Mesendoderm (in vitro differentiated cells): ENCODE results near the gene GPD1L. TPM values are rescaled to one million over a fixed set of nuclear protein-coding genes. Genes with fewer than 3 reads are reported as not detected.
"Not testable (repeated sequence)": the region's sequence is repeated elsewhere in the genome, so short reads cannot be mapped to it uniquely, and the experiment has no call there.

Source experiments
- DNase-seq: peaks from one replicate; pipeline ENCODE4 v3.0.0; 2013
- H2AK5ac ChIP-seq: 2 replicates; pipeline ENCODE4 v1.6.1; 2013; ENCODE audit warnings: low read length, inconsistent platforms
- H2BK120ac ChIP-seq: 2 replicates; pipeline ENCODE4 v1.6.1; 2013; ENCODE audit warnings: low read depth, mild to moderate bottlenecking, low read length, moderate library complexity, mixed read lengths
- H2BK15ac ChIP-seq: replicated peaks from 2 replicates; pipeline ENCODE4 v1.6.1; 2013; ENCODE audit warnings: low read depth, mild to moderate bottlenecking, moderate library complexity
- H2BK5ac ChIP-seq: 2 replicates; pipeline ENCODE4 v1.6.1; 2013; ENCODE audit warnings: low read length, inconsistent platforms
- H3K18ac ChIP-seq: 2 replicates; pipeline ENCODE4 v1.6.1; 2013; ENCODE audit warnings: mild to moderate bottlenecking, low read length, mixed read lengths
- H3K23ac ChIP-seq: one replicate; pipeline ENCODE4 v1.6.1; 2013; ENCODE audit warnings: low read length
- H3K27ac ChIP-seq: 2 replicates; pipeline ENCODE4 v1.5.1; 2013; ENCODE audit warnings: low read depth, mild to moderate bottlenecking, inconsistent platforms, low read length, moderate library complexity
- H3K27me3 ChIP-seq: 2 replicates; pipeline ENCODE4 v1.6.1; 2013; ENCODE audit warnings: low read length, control low read depth, mild to moderate bottlenecking, inconsistent platforms; ENCODE audit not compliant: insufficient read depth, poor library complexity
- H3K36me3 ChIP-seq: 2 replicates; pipeline ENCODE4 v1.6.1; 2013; ENCODE audit warnings: low read length, inconsistent platforms; ENCODE audit not compliant: control insufficient read depth, insufficient read depth
- H3K4ac ChIP-seq: one replicate; pipeline ENCODE4 v1.6.1; 2013; ENCODE audit warnings: low read depth, mild to moderate bottlenecking, low read length, moderate library complexity
- H3K4me1 ChIP-seq: 2 replicates; pipeline ENCODE4 v1.6.1; 2013; ENCODE audit warnings: low read depth, low read length, inconsistent platforms; ENCODE audit not compliant: control insufficient read depth
- H3K4me2 ChIP-seq: 2 replicates; pipeline ENCODE4 v1.6.1; 2013; ENCODE audit warnings: low read length
- H3K4me3 ChIP-seq: 2 replicates; pipeline ENCODE4 v1.5.1; 2013; ENCODE audit warnings: mild to moderate bottlenecking, low read length
- H3K56ac ChIP-seq: one replicate; pipeline ENCODE4 v1.6.1; 2013; ENCODE audit warnings: low read length
- H3K79me1 ChIP-seq: 2 replicates; pipeline ENCODE4 v1.6.1; 2013; ENCODE audit warnings: low read length, inconsistent platforms
- H3K79me2 ChIP-seq: 2 replicates; pipeline ENCODE4 v1.6.1; 2013; ENCODE audit warnings: mild to moderate bottlenecking, low read length; ENCODE audit not compliant: control insufficient read depth, insufficient read depth
- H3K9ac ChIP-seq: 2 replicates; pipeline ENCODE4 v1.6.1; 2013; ENCODE audit warnings: low read length, inconsistent platforms
- H4K5ac ChIP-seq: one replicate; pipeline ENCODE4 v1.6.1; 2013; ENCODE audit warnings: low read length
- H4K8ac ChIP-seq: one replicate; pipeline ENCODE4 v1.6.1; 2013; ENCODE audit warnings: low read depth, mild to moderate bottlenecking, control low read depth, low read length, moderate library complexity
- WGBS: extraction: QIAGEN DNeasy Blood & Tissue Kit; methylation state at CpG from one replicate; pipeline ENCODE4 v1.1.7; 2013; ENCODE audit warnings: low lambda C conversion rate, missing lambda C conversion rate; ENCODE audit not compliant: insufficient coverage; ENCODE audit errors: extremely low coverage; 5-methylcytosine and 5-hydroxymethylcytosine counted together
- polyA plus RNA-seq, 2 experiments: library from polyadenylated mRNA; stranded (reverse); fragments of 200-250 nt; gene quantifications; one replicate each; pipeline ENCODE4 v1.2.3, GENCODE V29; 2013

The GPD1L gene
- 2.7 TPM for polyA plus RNA-seq (2013, experiment 1 of 2)
- 2.9 TPM for polyA plus RNA-seq (2013, experiment 2 of 2)

GRCh38 chr3:32106132-32106928 lies at the start of gene GPD1L:
TSS of gene GPD1L (plus strand) at chr3:32106620. CDS start at chr3:32106712, 92 bp downstream.
- no peak within 1 kb of the TSS for H3K4ac ChIP-seq
- H2BK5ac ChIP-seq = no peak within 1 kb of the TSS
- H2BK120ac ChIP-seq = no peak within 1 kb of the TSS
- no peak within 1 kb of the TSS for H3K27ac ChIP-seq
- H3K4me1 ChIP-seq = no peaks in the 10 kb centered on the region
- H3K4me3 ChIP-seq = peak within 1 kb of the TSS; percentile 58
- H3K4me2 ChIP-seq = peak within 1 kb of the TSS; percentile 89
- H3K36me3 ChIP-seq = no peaks in the 10 kb centered on the region
- no peaks in the 10 kb centered on the region for H3K27me3 ChIP-seq
- no peaks in the 10 kb centered on the region for H3K79me2 ChIP-seq
- H2AK5ac ChIP-seq = no peak within 1 kb of the TSS
- H4K5ac ChIP-seq = no peak within 1 kb of the TSS
- no peak within 1 kb of the TSS for H2BK15ac ChIP-seq
- H3K9ac ChIP-seq = peak within 1 kb of the TSS; percentile 68
- WGBS = no CpG with 5 or more reads among the region's 78 CpGs
- no peak within 1 kb of the TSS for H3K23ac ChIP-seq
- DNase-seq = peak; percentile 97
- no peaks in the 10 kb centered on the region for H3K79me1 ChIP-seq
- H3K18ac ChIP-seq = no peak within 1 kb of the TSS
- H4K8ac ChIP-seq = no peak within 1 kb of the TSS
- peak within 1 kb of the TSS; percentile 91 for H3K56ac ChIP-seq

GRCh38 chr3:32058465-32058864 lies 48.0 kb upstream of the GPD1L start:
- not testable (repeated sequence) for H4K8ac ChIP-seq, H4K5ac ChIP-seq, DNase-seq, H3K4me2 ChIP-seq, H2BK15ac ChIP-seq, H2BK120ac ChIP-seq, H3K18ac ChIP-seq, H3K27me3 ChIP-seq, H3K4me3 ChIP-seq, H2BK5ac ChIP-seq, H3K4ac ChIP-seq, H3K56ac ChIP-seq, H3K79me2 ChIP-seq, H3K79me1 ChIP-seq, H3K9ac ChIP-seq, H3K23ac ChIP-seq, H2AK5ac ChIP-seq, H3K27ac ChIP-seq, H3K36me3 ChIP-seq, H3K4me1 ChIP-seq
- no CpG with 5 or more reads among the region's 4 CpGs for WGBS

GRCh38 chr3:32062950-32063582 lies 43.4 kb upstream of the GPD1L start:
- Histone ChIP-seq H3K18ac (no peak overlapping the region), H3K9ac (no peak overlapping the region), H3K79me1 (no peaks in the 10 kb centered on the region), H2BK5ac (no peak overlapping the region), H3K4me3 (no peak overlapping the region), H3K4ac (no peak overlapping the region), H3K36me3 (no peaks in the 10 kb centered on the region), H2AK5ac (no peak overlapping the region), H2BK120ac (no peak overlapping the region), H3K4me2 (no peak overlapping the region), H4K5ac (no peak overlapping the region), H3K79me2 (no peaks in the 10 kb centered on the region), H3K27me3 (no peaks in the 10 kb centered on the region), H3K27ac (no peak overlapping the region), H3K56ac (no peak overlapping the region), H3K23ac (no peak overlapping the region), H3K4me1 (no peaks in the 10 kb centered on the region), H2BK15ac (no peak overlapping the region), H4K8ac (no peak overlapping the region)
- WGBS = no CpG with 5 or more reads among the region's 4 CpGs
- no peak for DNase-seq

GRCh38 chr3:32066686-32067085 lies 39.7 kb upstream of the GPD1L start:
- H3K27ac ChIP-seq = no peak overlapping the region
- H4K5ac ChIP-seq = no peak overlapping the region
- H3K9ac ChIP-seq = no peak overlapping the region
- no peak overlapping the region for H3K4ac ChIP-seq
- H3K36me3 ChIP-seq = no peaks in the 10 kb centered on the region
- no peaks in the 10 kb centered on the region for H3K79me2 ChIP-seq
- no peaks in the 10 kb centered on the region for H3K79me1 ChIP-seq
- no peak overlapping the region for H3K23ac ChIP-seq
- no peak overlapping the region for H3K56ac ChIP-seq
- no peak overlapping the region for H3K4me2 ChIP-seq
- no peak overlapping the region for H3K18ac ChIP-seq
- H3K4me3 ChIP-seq = no peak overlapping the region
- no peak overlapping the region for H2BK15ac ChIP-seq
- no peak overlapping the region for H4K8ac ChIP-seq
- no CpG with 5 or more reads among the region's 2 CpGs for WGBS
- no peak overlapping the region for H2AK5ac ChIP-seq
- no peaks in the 10 kb centered on the region for H3K27me3 ChIP-seq
- H2BK120ac ChIP-seq = no peak overlapping the region
- no peaks in the 10 kb centered on the region for H3K4me1 ChIP-seq
- no peak for DNase-seq
- no peak overlapping the region for H2BK5ac ChIP-seq

- not testable (repeated sequence) for H3K27me3 ChIP-seq, H3K79me1 ChIP-seq, H3K27ac ChIP-seq, H3K4ac ChIP-seq, H3K36me3 ChIP-seq, H3K18ac ChIP-seq, H2BK5ac ChIP-seq, H3K56ac ChIP-seq, H2AK5ac ChIP-seq, H3K79me2 ChIP-seq, H3K4me3 ChIP-seq, H3K23ac ChIP-seq, H3K9ac ChIP-seq, H2BK15ac ChIP-seq, H4K8ac ChIP-seq, H3K4me1 ChIP-seq, DNase-seq, H3K4me2 ChIP-seq, H2BK120ac ChIP-seq, H4K5ac ChIP-seq
- no CpG with 5 or more reads among the region's 7 CpGs for WGBS
Observed at GRCh38 chr3:32074194-32074593, 32.2 kb upstream of the GPD1L start.
